HCT116 (cell line): Measurements from ENCODE around the gene SIX4. TPM values are rescaled to one million over a fixed set of nuclear protein-coding genes. Genes with fewer than 3 reads are reported as not detected.

Experiments
- ATAC-seq: fragments of 200-7000 bp; cut with Tn5 transposase; 2 replicates; pipeline ENCODE4 v1.9.1; 2020; ENCODE audit warnings: mild to moderate bottlenecking, moderate library complexity
- BruUV-seq: library from RNA; stranded (reverse); fragments of 400-500 nt; replicated peaks from 2 replicates; lab custom pipeline; 2021; lab: Mats Ljungman, UMichigan
- CTCF ChIA-PET: fragments of 300-600 bp; sonication (Branson Sonifier 250); formaldehyde crosslinking; loops from one replicate; lab custom pipeline; 2021; ENCODE audit warnings: antibody characterized with exemption; lab: Charles Lee
- POLR2A ChIA-PET: fragments of 300-600, 350-600 bp; sonication (Branson Sonifier 250); formaldehyde crosslinking; loops from one replicate; lab custom pipeline; 2021; ENCODE audit warnings: antibody characterized with exemption; lab: Charles Lee
- RAD21 ChIA-PET, 2 experiments: fragments of 300-600 bp; sonication (Branson Sonifier 250); formaldehyde crosslinking; loops; one replicate each; lab custom pipeline; 2023; ENCODE audit warnings: low total read pairs in 2 of 2; ENCODE audit not compliant: uncharacterized antibody in 2 of 2, unreplicated experiment in 2 of 2, low non-redundant PET in 1 of 2; lab: Charles Lee
- DNase-seq: peaks from one replicate; pipeline ENCODE4 v3.0.0-alpha.2; 2010; ENCODE audit warnings: low read depth, low spot score
- H2AFZ ChIP-seq: fragments of 200-600 bp; shearing (Covaris generic), sonication (generic); 2 replicates; pipeline ENCODE4 v1.6.1; 2017; ENCODE audit warnings: low read depth, mixed run types, mixed read lengths, antibody characterized with exemption, low read length; ENCODE audit not compliant: poor library complexity, severe bottlenecking
- H3K27ac ChIP-seq: 2 replicates; pipeline ENCODE4 v1.5.1; 2012; ENCODE audit warnings: low read depth, low read length
- H3K27me3 ChIP-seq: fragments of 200-600 bp; sonication (generic); 2 replicates; pipeline ENCODE4 v1.6.1; 2016; ENCODE audit warnings: mixed run types, low read length, mixed read lengths; ENCODE audit not compliant: insufficient read depth
- H3K36me3 ChIP-seq, 2 experiments: fragments of 200-500 bp in 1 of 2; fragments of 200-600 bp in 1 of 2; sonication (Bioruptor generic) in 1 of 2; sonication (generic) in 1 of 2; 2 replicates each; pipeline versions ENCODE4 v1.5.1 to v1.6.1; 2014 to 2016; ENCODE audit warnings: low read length in 2 of 2, inconsistent platforms in 1 of 2, mixed read lengths in 1 of 2, mixed run types in 1 of 2; ENCODE audit not compliant: insufficient read depth in 2 of 2, control insufficient read depth in 1 of 2
- H3K4me1 ChIP-seq, 2 experiments: fragments of 200-600 bp in 1 of 2; sonication (generic) in 1 of 2; 2 replicates each; pipeline versions ENCODE4 v1.5.1 to v1.6.1; 2012 to 2017; ENCODE audit warnings: low read length in 2 of 2, inconsistent platforms in 1 of 2, mild to moderate bottlenecking in 1 of 2, mixed read lengths in 1 of 2, mixed run types in 1 of 2, moderate library complexity in 1 of 2; ENCODE audit not compliant: insufficient read depth in 2 of 2, control insufficient read depth in 1 of 2
- H3K4me2 ChIP-seq: fragments of 200-600 bp; sonication (generic); 2 replicates; pipeline ENCODE4 v1.6.1; 2017; ENCODE audit warnings: mixed run types, low read length, mixed read lengths
- H3K4me3 ChIP-seq, 2 experiments: fragments of 200-600 bp in 1 of 2; sonication (generic) in 1 of 2; replicated peaks in 1 of 2; 2 replicates each; pipeline ENCODE4 v1.5.1; 2011 to 2016; ENCODE audit warnings: low read length in 2 of 2, control low read depth in 1 of 2, low read depth in 1 of 2, mild to moderate bottlenecking in 1 of 2, mixed read lengths in 1 of 2, mixed run types in 1 of 2
- H3K79me2 ChIP-seq: fragments of 200-600 bp; sonication (generic); 2 replicates; pipeline ENCODE4 v1.6.1; 2017; ENCODE audit warnings: mild to moderate bottlenecking, mixed run types, low read length, moderate library complexity, mixed read lengths; ENCODE audit not compliant: insufficient read depth
- H3K9ac ChIP-seq: fragments of 200-600 bp; sonication (generic); 2 replicates; pipeline ENCODE4 v1.6.1; 2016; ENCODE audit warnings: low read length, mixed read lengths
- H3K9me2 ChIP-seq: fragments of 200-600 bp; sonication (generic), shearing (Covaris generic); 2 replicates; pipeline ENCODE4 v1.6.1; 2017; ENCODE audit warnings: mixed run types, mild to moderate bottlenecking, moderate library complexity; ENCODE audit not compliant: insufficient read depth
- H3K9me3 ChIP-seq, 2 experiments: fragments of 200-500 bp in 1 of 2; fragments of 200-600 bp in 1 of 2; sonication (Bioruptor generic) in 1 of 2; sonication (generic) in 1 of 2; 2 replicates each; pipeline ENCODE4 v1.6.1; 2014 to 2017; ENCODE audit warnings: low read length in 2 of 2, mixed read lengths in 2 of 2, inconsistent platforms in 1 of 2, low read depth in 1 of 2, mild to moderate bottlenecking in 1 of 2, mixed run types in 1 of 2, moderate library complexity in 1 of 2; ENCODE audit not compliant: control insufficient read depth in 1 of 2, insufficient read depth in 1 of 2
- H4K20me1 ChIP-seq: fragments of 200-600 bp; sonication (generic), shearing (Covaris generic); 2 replicates; pipeline ENCODE4 v1.6.1; 2017; ENCODE audit warnings: mixed run types, mild to moderate bottlenecking, moderate library complexity; ENCODE audit not compliant: insufficient read depth
- CBX3 ChIP-seq: IDR thresholded peaks from 2 replicates; pipeline ENCODE4 v1.6.1; 2012; ENCODE audit warnings: low read depth
- EGR1 ChIP-seq: IDR thresholded peaks from 2 replicates; pipeline ENCODE4 v1.6.1; 2012; ENCODE audit warnings: low read depth
- ELF1 ChIP-seq: IDR thresholded peaks from 2 replicates; pipeline ENCODE4 v1.6.1; 2012; ENCODE audit warnings: low read depth, borderline replicate concordance
- EZH2phosphoT487 ChIP-seq: fragments of 200-600 bp; IDR thresholded peaks from 2 replicates; pipeline ENCODE4 v1.6.1; 2018; ENCODE audit warnings: antibody characterized with exemption, borderline replicate concordance
- FOSL1 ChIP-seq: IDR thresholded peaks from 2 replicates; pipeline ENCODE4 v1.6.1; 2012; ENCODE audit warnings: low read depth
- POLR2A ChIP-seq: IDR thresholded peaks from 2 replicates; pipeline ENCODE4 v1.7.0; 2011; ENCODE audit warnings: borderline replicate concordance; ENCODE audit not compliant: insufficient read depth, insufficient read length; ENCODE audit errors: extremely low read depth
- RAD21 ChIP-seq: IDR thresholded peaks from 2 replicates; pipeline ENCODE4 v1.6.1; 2012; ENCODE audit warnings: low read depth, mild to moderate bottlenecking
- SIN3A ChIP-seq: IDR thresholded peaks from 2 replicates; pipeline ENCODE4 v1.6.1; 2012; ENCODE audit warnings: low read depth
- SP1 ChIP-seq: IDR thresholded peaks from 2 replicates; pipeline ENCODE4 v1.6.1; 2012; ENCODE audit warnings: low read depth
- SRF ChIP-seq: IDR thresholded peaks from 2 replicates; pipeline ENCODE4 v1.6.1; 2012; ENCODE audit warnings: low read depth
- TCF7L2 ChIP-seq: IDR thresholded peaks from 2 replicates; pipeline ENCODE4 v1.7.0; 2011; ENCODE audit warnings: borderline replicate concordance, inconsistent platforms; ENCODE audit not compliant: insufficient read depth, insufficient read length; ENCODE audit errors: extremely low read depth
- YY1 ChIP-seq: IDR thresholded peaks from 2 replicates; pipeline ENCODE4 v1.6.1; 2011; ENCODE audit warnings: low read length, low read depth, moderate library complexity, mild to moderate bottlenecking; ENCODE audit not compliant: insufficient replicate concordance; ENCODE audit errors: extremely low read depth
- ZFX ChIP-seq: fragments of 450-650 bp; IDR thresholded peaks from 2 replicates; pipeline ENCODE4 v1.6.1; 2017
- ZNF274 ChIP-seq: fragments of 200-500 bp; sonication (Bioruptor generic); IDR thresholded peaks from 2 replicates; pipeline ENCODE4 v1.6.1; 2014; ENCODE audit warnings: mild to moderate bottlenecking, low read depth, low read length, inconsistent platforms
- intact Hi-C: fragments of 100-400 bp; cut with micrococcal nuclease; formaldehyde crosslinking; loops from 2 replicates; pipeline ENCODE4 v1.10.0; 2022
- total RNA-seq: library from RNA; stranded (reverse); gene quantifications from one replicate; pipeline ENCODE4 v1.2.1, GENCODE V29; 2021; ENCODE audit not compliant: unreplicated experiment
- TF ChIP-seq, protein P1 (sequence below): IDR thresholded peaks from 2 replicates; pipeline ENCODE4 v1.6.1; 2012
- TF ChIP-seq, protein P2 (sequence below), 3 experiments: fragments of 200-600 bp in 1 of 3; sonication (generic) in 1 of 3; IDR thresholded peaks in 2 of 3; conservative IDR thresholded peaks in 1 of 3; 2 replicates each; pipeline ENCODE4 v1.5.1; 2012 to 2017; ENCODE audit warnings: low read depth in 2 of 3, low read length in 2 of 3, antibody characterized with exemption in 1 of 3, borderline replicate concordance in 1 of 3, control low read depth in 1 of 3, mild to moderate bottlenecking in 1 of 3, mixed read lengths in 1 of 3, mixed run types in 1 of 3, moderate library complexity in 1 of 3; ENCODE audit not compliant: insufficient read depth in 1 of 3
- TF ChIP-seq, protein P3 (sequence below): IDR thresholded peaks from 2 replicates; pipeline ENCODE4 v1.6.1; 2011; ENCODE audit warnings: mild to moderate bottlenecking, low read length, moderate library complexity; ENCODE audit not compliant: insufficient replicate concordance; ENCODE audit errors: extremely low read depth

Gene SIX4
- total RNA-seq, 1 experiment from 2014 or later = 24.5 TPM

DNA sequence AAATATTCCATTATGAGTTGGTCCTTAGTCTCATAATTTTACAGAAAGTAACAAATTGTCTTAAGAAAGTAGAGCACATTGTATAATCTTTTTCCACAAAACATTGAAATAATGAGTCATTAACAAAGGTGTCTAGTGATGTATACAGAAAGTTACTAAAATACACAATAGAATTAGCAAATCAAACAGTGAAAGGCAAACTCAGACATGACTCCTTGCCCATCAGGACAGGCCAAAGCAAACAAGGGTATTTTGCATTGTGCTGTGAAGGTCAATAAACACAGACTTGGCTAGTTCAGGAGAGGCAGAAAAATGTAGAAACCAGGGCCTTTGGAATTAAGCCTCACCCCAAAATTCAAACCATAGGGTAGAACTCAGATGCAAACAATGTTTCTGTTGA is 37.3 kb downstream of the SIX4 start:
- intact Hi-C loops = no loop called here
- POLR2A ChIA-PET = no interaction called here
- no TSS peak for BruUV-seq

More for the DNA sequence above, 37.3 kb downstream of the SIX4 start:
- no peaks in the 10 kb centered on the region for H3K36me3 ChIP-seq
- TF ChIP-seq POLR2A (no peak), SIN3A (no peak), EGR1 (no peak), CBX3 (no peak), EZH2phosphoT487 (no peak), ZNF274 (no peak), TCF7L2 (no peak), SRF (no peak), ELF1 (no peak), RAD21 (no peak), YY1 (no peak), SP1 (no peak), ZFX (no peak), FOSL1 (no peak)
- TF ChIP-seq, protein P1, sequence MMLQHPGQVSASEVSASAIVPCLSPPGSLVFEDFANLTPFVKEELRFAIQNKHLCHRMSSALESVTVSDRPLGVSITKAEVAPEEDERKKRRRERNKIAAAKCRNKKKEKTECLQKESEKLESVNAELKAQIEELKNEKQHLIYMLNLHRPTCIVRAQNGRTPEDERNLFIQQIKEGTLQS = no peak; the same call in 1 of the 2 replicates
- TF ChIP-seq, protein P2, sequence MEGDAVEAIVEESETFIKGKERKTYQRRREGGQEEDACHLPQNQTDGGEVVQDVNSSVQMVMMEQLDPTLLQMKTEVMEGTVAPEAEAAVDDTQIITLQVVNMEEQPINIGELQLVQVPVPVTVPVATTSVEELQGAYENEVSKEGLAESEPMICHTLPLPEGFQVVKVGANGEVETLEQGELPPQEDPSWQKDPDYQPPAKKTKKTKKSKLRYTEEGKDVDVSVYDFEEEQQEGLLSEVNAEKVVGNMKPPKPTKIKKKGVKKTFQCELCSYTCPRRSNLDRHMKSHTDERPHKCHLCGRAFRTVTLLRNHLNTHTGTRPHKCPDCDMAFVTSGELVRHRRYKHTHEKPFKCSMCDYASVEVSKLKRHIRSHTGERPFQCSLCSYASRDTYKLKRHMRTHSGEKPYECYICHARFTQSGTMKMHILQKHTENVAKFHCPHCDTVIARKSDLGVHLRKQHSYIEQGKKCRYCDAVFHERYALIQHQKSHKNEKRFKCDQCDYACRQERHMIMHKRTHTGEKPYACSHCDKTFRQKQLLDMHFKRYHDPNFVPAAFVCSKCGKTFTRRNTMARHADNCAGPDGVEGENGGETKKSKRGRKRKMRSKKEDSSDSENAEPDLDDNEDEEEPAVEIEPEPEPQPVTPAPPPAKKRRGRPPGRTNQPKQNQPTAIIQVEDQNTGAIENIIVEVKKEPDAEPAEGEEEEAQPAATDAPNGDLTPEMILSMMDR (IDR thresholded peaks at IDR 0.05 in 2 of 3, conservative IDR thresholded peaks at IDR 0.05 in 1 of 3; ENCODE audit: borderline replicate concordance in 1 of 3, insufficient read depth in 1 of 3, low read depth in 2 of 3, low read length in 2 of 3) = no peak
- TF ChIP-seq, protein P3, sequence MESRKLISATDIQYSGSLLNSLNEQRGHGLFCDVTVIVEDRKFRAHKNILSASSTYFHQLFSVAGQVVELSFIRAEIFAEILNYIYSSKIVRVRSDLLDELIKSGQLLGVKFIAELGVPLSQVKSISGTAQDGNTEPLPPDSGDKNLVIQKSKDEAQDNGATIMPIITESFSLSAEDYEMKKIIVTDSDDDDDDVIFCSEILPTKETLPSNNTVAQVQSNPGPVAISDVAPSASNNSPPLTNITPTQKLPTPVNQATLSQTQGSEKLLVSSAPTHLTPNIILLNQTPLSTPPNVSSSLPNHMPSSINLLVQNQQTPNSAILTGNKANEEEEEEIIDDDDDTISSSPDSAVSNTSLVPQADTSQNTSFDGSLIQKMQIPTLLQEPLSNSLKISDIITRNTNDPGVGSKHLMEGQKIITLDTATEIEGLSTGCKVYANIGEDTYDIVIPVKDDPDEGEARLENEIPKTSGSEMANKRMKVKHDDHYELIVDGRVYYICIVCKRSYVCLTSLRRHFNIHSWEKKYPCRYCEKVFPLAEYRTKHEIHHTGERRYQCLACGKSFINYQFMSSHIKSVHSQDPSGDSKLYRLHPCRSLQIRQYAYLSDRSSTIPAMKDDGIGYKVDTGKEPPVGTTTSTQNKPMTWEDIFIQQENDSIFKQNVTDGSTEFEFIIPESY = no peak
- no peaks in the 10 kb centered on the region for H3K4me1 ChIP-seq
- H4K20me1 ChIP-seq = no peaks in the 10 kb centered on the region
- no peaks in the 10 kb centered on the region for H3K9me3 ChIP-seq
- H3K27me3 ChIP-seq = no peaks in the 10 kb centered on the region
- H3K9me2 ChIP-seq = no peaks in the 10 kb centered on the region
- ATAC-seq = no peak
- H2AFZ ChIP-seq = no peak overlapping the region
- H3K27ac ChIP-seq = no peak overlapping the region
- no peak overlapping the region for H3K4me3 ChIP-seq
- DNase-seq = no peak
- H3K79me2 ChIP-seq = no peaks in the 10 kb centered on the region
- H3K4me2 ChIP-seq = no peak overlapping the region
- CTCF ChIA-PET = no interaction called here
- RAD21 ChIA-PET = no interaction called here
- no peak overlapping the region for H3K9ac ChIP-seq
